DOHH2 (cell line): ENCODE results near the gene GRPEL2.

ENCODE experiments used
- EZH2phosphoT487 ChIP-seq: fragments of 200-600 bp; sonication (generic); IDR thresholded peaks from 2 replicates; pipeline ENCODE4 v1.6.1; 2017; ENCODE audit warnings: borderline replicate concordance, mild to moderate bottlenecking, antibody characterized with exemption, low read length, moderate library complexity, mixed read lengths
- TF ChIP-seq, protein P1 (sequence below): fragments of 200-600 bp; sonication (generic); IDR thresholded peaks from one replicate; pipeline ENCODE4 v1.5.1; 2014; ENCODE audit warnings: antibody characterized with exemption, mild to moderate bottlenecking, low read depth, low read length; ENCODE audit not compliant: poor library complexity, severe bottlenecking

DNA sequence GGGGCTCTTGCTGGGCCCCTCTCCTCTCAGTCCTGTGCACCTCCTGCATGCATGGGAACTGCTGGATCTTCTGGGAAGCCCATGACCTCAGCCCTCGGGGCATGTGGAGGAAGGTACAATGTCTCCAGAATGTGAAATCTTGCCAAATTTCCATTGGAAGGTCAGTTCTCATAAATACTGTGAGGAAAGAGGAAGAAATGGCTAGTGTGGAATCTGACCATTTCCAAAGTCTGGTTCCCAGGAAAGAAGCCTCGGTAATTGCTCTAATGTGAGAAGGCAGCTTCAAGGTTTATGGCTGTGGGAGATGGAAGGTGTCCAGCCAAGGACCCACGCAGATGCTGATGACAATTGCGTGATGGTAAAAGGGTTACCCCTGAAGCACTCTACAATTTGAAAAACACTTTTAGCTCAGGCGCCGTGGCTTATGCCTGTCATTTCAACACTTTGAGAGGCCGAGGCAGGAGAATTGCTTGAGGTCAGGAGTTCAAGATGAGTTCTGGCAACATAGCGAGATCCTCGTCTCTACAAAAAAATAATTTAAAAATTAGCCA, 41.9 kb downstream of the GRPEL2 start:
- TF ChIP-seq, protein P1, sequence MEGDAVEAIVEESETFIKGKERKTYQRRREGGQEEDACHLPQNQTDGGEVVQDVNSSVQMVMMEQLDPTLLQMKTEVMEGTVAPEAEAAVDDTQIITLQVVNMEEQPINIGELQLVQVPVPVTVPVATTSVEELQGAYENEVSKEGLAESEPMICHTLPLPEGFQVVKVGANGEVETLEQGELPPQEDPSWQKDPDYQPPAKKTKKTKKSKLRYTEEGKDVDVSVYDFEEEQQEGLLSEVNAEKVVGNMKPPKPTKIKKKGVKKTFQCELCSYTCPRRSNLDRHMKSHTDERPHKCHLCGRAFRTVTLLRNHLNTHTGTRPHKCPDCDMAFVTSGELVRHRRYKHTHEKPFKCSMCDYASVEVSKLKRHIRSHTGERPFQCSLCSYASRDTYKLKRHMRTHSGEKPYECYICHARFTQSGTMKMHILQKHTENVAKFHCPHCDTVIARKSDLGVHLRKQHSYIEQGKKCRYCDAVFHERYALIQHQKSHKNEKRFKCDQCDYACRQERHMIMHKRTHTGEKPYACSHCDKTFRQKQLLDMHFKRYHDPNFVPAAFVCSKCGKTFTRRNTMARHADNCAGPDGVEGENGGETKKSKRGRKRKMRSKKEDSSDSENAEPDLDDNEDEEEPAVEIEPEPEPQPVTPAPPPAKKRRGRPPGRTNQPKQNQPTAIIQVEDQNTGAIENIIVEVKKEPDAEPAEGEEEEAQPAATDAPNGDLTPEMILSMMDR: no peak
- no peak for TF ChIP-seq EZH2phosphoT487
